SK-N-SH (cell line): ENCODE data around the gene PODN. TPM values are rescaled to one million over a fixed set of nuclear protein-coding genes. Genes with fewer than 3 reads are reported as not detected.

Experiments
- CTCF ChIA-PET: fragments of 300-600, 350-600 bp; formaldehyde crosslinking; extraction: SDS; loops from one replicate; lab custom pipeline; 2021; lab: Yijun Ruan, JAX
- POLR2A ChIA-PET: fragments of 350-600 bp; sonication (Branson Sonifier 250); formaldehyde crosslinking; extraction: SDS; loops from one replicate; lab custom pipeline; 2020; ENCODE audit warnings: antibody characterized with exemption, inconsistent platforms; lab: Yijun Ruan, JAX
- DNase-seq: peaks from one replicate; pipeline ENCODE4 v3.0.0; 2012
- H2AFZ ChIP-seq: fragments of 200-600 bp; sonication (generic); 2 replicates; pipeline ENCODE4 v1.8.1; 2016; ENCODE audit warnings: antibody characterized with exemption, mild to moderate bottlenecking, low read depth
- H3F3A ChIP-seq: fragments of 200-600 bp; sonication (generic); replicated peaks from 2 replicates; pipeline ENCODE3; 2016; ENCODE audit warnings: antibody characterized with exemption, mild to moderate bottlenecking; ENCODE audit not compliant: insufficient read depth
- H3K27ac ChIP-seq, 2 experiments: fragments of 200-500 bp in 1 of 2; fragments of 200-600 bp in 1 of 2; sonication (Bioruptor generic) in 1 of 2; sonication (generic), shearing (Covaris generic) in 1 of 2; 2 replicates each; pipeline versions ENCODE4 v1.5.1 to v1.6.1; 2014 to 2016; ENCODE audit warnings: low read depth in 2 of 2, inconsistent platforms in 1 of 2, low read length in 1 of 2, mild to moderate bottlenecking in 1 of 2, mixed read lengths in 1 of 2
- H3K27me3 ChIP-seq: fragments of 200-600 bp; sonication (generic), shearing (Covaris generic); 2 replicates; pipeline ENCODE4 v1.6.1; 2016; ENCODE audit warnings: mixed run types; ENCODE audit not compliant: insufficient read depth
- H3K36me3 ChIP-seq, 2 experiments: fragments of 200-500 bp in 1 of 2; fragments of 200-600 bp in 1 of 2; sonication (Bioruptor generic) in 1 of 2; sonication (generic) in 1 of 2; replicated peaks in 1 of 2; 2 replicates each; pipeline versions ENCODE3 to v1.5.1; 2014 to 2016; ENCODE audit warnings: low read length in 1 of 2, mild to moderate bottlenecking in 1 of 2; ENCODE audit not compliant: insufficient read depth in 2 of 2, control insufficient read depth in 1 of 2
- H3K4me1 ChIP-seq, 2 experiments: fragments of 200-500 bp in 1 of 2; fragments of 200-600 bp in 1 of 2; sonication (Bioruptor generic) in 1 of 2; sonication (generic), shearing (Covaris generic) in 1 of 2; 2 replicates each; pipeline versions ENCODE4 v1.5.1 to v1.6.1; 2014 to 2016; ENCODE audit warnings: low read depth in 1 of 2, low read length in 1 of 2, mixed run types in 1 of 2; ENCODE audit not compliant: insufficient read depth in 2 of 2, control insufficient read depth in 1 of 2
- H3K4me2 ChIP-seq: fragments of 200-600 bp; sonication (generic), shearing (Covaris generic); 2 replicates; pipeline ENCODE4 v1.6.1; 2017; ENCODE audit warnings: mixed run types
- H3K4me3 ChIP-seq, 2 experiments: fragments of 200-500 bp in 1 of 2; fragments of 200-600 bp in 1 of 2; sonication (Bioruptor generic) in 1 of 2; sonication (generic), shearing (Covaris generic) in 1 of 2; 2 replicates each; pipeline versions ENCODE4 v1.5.1 to v1.8.1; 2014 to 2016; ENCODE audit warnings: low read depth in 2 of 2, inconsistent platforms in 1 of 2, low read length in 1 of 2, mild to moderate bottlenecking in 1 of 2, mixed read lengths in 1 of 2, moderate library complexity in 1 of 2
- H3K79me2 ChIP-seq: fragments of 200-600 bp; sonication (generic); 2 replicates; pipeline ENCODE4 v1.8.1; 2017; ENCODE audit warnings: mild to moderate bottlenecking; ENCODE audit not compliant: insufficient read depth
- H3K9ac ChIP-seq: fragments of 200-600 bp; sonication (generic); 2 replicates; pipeline ENCODE4 v1.6.1; 2017; ENCODE audit warnings: mixed run types
- H3K9me2 ChIP-seq: fragments of 200-600 bp; sonication (generic); 2 replicates; pipeline ENCODE4 v1.6.1; 2017; ENCODE audit warnings: mixed run types
- H3K9me3 ChIP-seq: fragments of 200-600 bp; sonication (generic); 2 replicates; pipeline ENCODE4 v1.6.1; 2017; ENCODE audit warnings: mixed run types, mild to moderate bottlenecking, moderate library complexity
- H4K20me1 ChIP-seq: fragments of 200-600 bp; sonication (generic); 2 replicates; pipeline ENCODE4 v1.6.1; 2017; ENCODE audit warnings: mild to moderate bottlenecking, mixed run types; ENCODE audit not compliant: insufficient read depth
- FOSL2 ChIP-seq: IDR thresholded peaks from 2 replicates; pipeline ENCODE4 v1.4.0; 2012; ENCODE audit warnings: low read depth, mild to moderate bottlenecking, moderate library complexity, borderline replicate concordance
- GATA2 ChIP-seq: sonication (generic); formaldehyde crosslinking; IDR thresholded peaks from 2 replicates; pipeline ENCODE4 v1.5.0; 2020; ENCODE audit warnings: mild to moderate bottlenecking, missing genetic modification reagents
- MAX ChIP-seq: IDR thresholded peaks from 2 replicates; pipeline ENCODE4 v1.4.0; 2012; ENCODE audit warnings: low read depth
- MEF2A ChIP-seq: IDR thresholded peaks from 2 replicates; pipeline ENCODE4 v1.4.0; 2012; ENCODE audit warnings: low read depth, borderline replicate concordance
- MXI1 ChIP-seq: IDR thresholded peaks from 2 replicates; pipeline ENCODE4 v1.6.1; 2012; ENCODE audit warnings: mild to moderate bottlenecking, low read depth, low read length, improper control_type of control experiment
- NFIC ChIP-seq: IDR thresholded peaks from 2 replicates; pipeline ENCODE4 v1.4.0; 2012; ENCODE audit warnings: borderline replicate concordance
- PBX3 ChIP-seq: IDR thresholded peaks from 2 replicates; pipeline ENCODE4; 2012
- POLR2AphosphoS5 ChIP-seq: IDR thresholded peaks from 2 replicates; pipeline ENCODE4 v1.6.1; 2012; ENCODE audit warnings: low read depth, low read length
- RAD21 ChIP-seq: IDR thresholded peaks from 2 replicates; pipeline ENCODE4 v1.6.1; 2012; ENCODE audit warnings: mild to moderate bottlenecking, low read length
- RCOR1 ChIP-seq: fragments of 150-350 bp; IDR thresholded peaks from 2 replicates; pipeline ENCODE4 v1.6.1; 2017; ENCODE audit warnings: antibody characterized with exemption, low read length
- RFX5 ChIP-seq: IDR thresholded peaks from 2 replicates; pipeline ENCODE4 v1.6.1; 2012; ENCODE audit warnings: mild to moderate bottlenecking, improper control_type of control experiment, low read length
- RXRA ChIP-seq: IDR thresholded peaks from 2 replicates; pipeline ENCODE4 v1.4.0; 2012; ENCODE audit warnings: low read depth, mild to moderate bottlenecking, borderline replicate concordance
- SIN3A ChIP-seq: IDR thresholded peaks from 2 replicates; pipeline ENCODE4 v1.6.1; 2012; ENCODE audit warnings: low read depth, mild to moderate bottlenecking, low read length, moderate library complexity, borderline replicate concordance
- TCF12 ChIP-seq: IDR thresholded peaks from 2 replicates; pipeline ENCODE4 v1.4.0; 2012
- TEAD4 ChIP-seq: IDR thresholded peaks from 2 replicates; pipeline ENCODE4 v1.4.0; 2012; ENCODE audit warnings: mild to moderate bottlenecking, borderline replicate concordance; ENCODE audit not compliant: insufficient read depth
- USF1 ChIP-seq: IDR thresholded peaks from 2 replicates; pipeline ENCODE4 v1.4.0; 2012; ENCODE audit warnings: low read depth, borderline replicate concordance
- USF2 ChIP-seq: fragments of 150-350 bp; IDR thresholded peaks from 2 replicates; pipeline ENCODE4 v1.6.1; 2017; ENCODE audit warnings: antibody characterized with exemption, low read length, low read depth, borderline replicate concordance
- YY1 ChIP-seq: IDR thresholded peaks from 2 replicates; pipeline ENCODE4 v1.4.0; 2012; ENCODE audit warnings: low read depth, mild to moderate bottlenecking
- WGBS: methylation state at CpG from one replicate; pipeline ENCODE4 v1.1.6; 2017; ENCODE audit warnings: low lambda C conversion rate; 5-methylcytosine and 5-hydroxymethylcytosine counted together
- polyA plus RNA-seq, 3 experiments: library from polyadenylated mRNA; depleted of rRNA; stranded (reverse); fragments of >200 nt; gene quantifications; 2 replicates each; pipeline ENCODE4 v1.2.3, GENCODE V29; 2012

PODN gene
- polyA plus RNA-seq, 1 of the 3 experiments (the other 2 are of a cell fraction): 2.0 TPM

GRCh38 chr1:53066891-53067738 is 5.1 kb downstream of the PODN start:
- Histone ChIP-seq H3K9me2 (no peaks in the 10 kb centered on the region), H3K9ac (no peak overlapping the region), H3K4me2 (no peak overlapping the region), H2AFZ (no peak overlapping the region), H3K36me3 (no peaks in the 10 kb centered on the region), H3K4me1 (peaks cover 3 to 21% of the 10 kb centered on the region in 2 experiments; a peak in 2 of 4 replicates), H3K79me2 (no peaks in the 10 kb centered on the region), H3K27ac (no peak overlapping the region), H4K20me1 (no peaks in the 10 kb centered on the region), H3K27me3 (no peaks in the 10 kb centered on the region), H3K4me3 (no peak overlapping the region), H3K9me3 (no peaks in the 10 kb centered on the region), H3F3A (no peaks in the 10 kb centered on the region)
- DNase-seq: peak; percentile 26
- TF ChIP-seq FOSL2 (no peak), RFX5 (no peak), YY1 (no peak), MEF2A (no peak), NFIC (no peak), MAX (no peak), RXRA (no peak), RAD21 (no peak), USF2 (no peak), SIN3A (no peak), TEAD4 (no peak), USF1 (no peak), GATA2 (CRISPR knock-in tag) (no peak), MXI1 (no peak), PBX3 (no peak), POLR2AphosphoS5 (no peak), TCF12 (no peak), RCOR1 (no peak)
- WGBS: 85% methylated on average over 9 of the region's 13 CpGs
- CTCF ChIA-PET: interaction anchor here (0.8 kb wide), 1 partner anchor 52 kb away, joined by 3 read pairs; no protein-coding TSS in a partner anchor
- POLR2A ChIA-PET: no interaction called here
